Measurements from ENCODE around the gene SLC16A5.
"Not testable (repeated sequence)": the region's sequence is repeated elsewhere in the genome, so short reads cannot be mapped to it uniquely, and the experiment has no call there.

Gene SLC16A5

GRCh38 chr17:75135946-75136345 lies 48.2 kb downstream of the SLC16A5 start:
- DNase-seq: no peak

GRCh38 chr17:75137762-75138161 lies 50.0 kb downstream of the SLC16A5 start:
- not testable (repeated sequence) for DNase-seq

- no peak for DNase-seq
Observed at GRCh38 chr17:75138519-75138918, 50.8 kb downstream of the SLC16A5 start.

- no peak for DNase-seq
Observed at GRCh38 chr17:75142236-75142971, 54.6 kb downstream of the SLC16A5 start.

GRCh38 chr17:75144816-75145512 lies 57.2 kb downstream of the SLC16A5 start:
- no peak for DNase-seq

GRCh38 chr17:75146592-75146991 lies 58.8 kb downstream of the SLC16A5 start:
- DNase-seq: no peak

- no peak for DNase-seq
Observed at GRCh38 chr17:75147878-75148546, 60.3 kb downstream of the SLC16A5 start.

GRCh38 chr17:75151930-75152329 lies 64.2 kb downstream of the SLC16A5 start:
- DNase-seq: no peak

- DNase-seq: no peak
Observed at GRCh38 chr17:75152523-75152921, 64.8 kb downstream of the SLC16A5 start.

- peak; percentile 51 for DNase-seq
Observed at GRCh38 chr17:75152922-75153779, 65.4 kb downstream of the SLC16A5 start.

GRCh38 chr17:75153780-75154194 lies 66.0 kb downstream of the SLC16A5 start:
- no peak for DNase-seq

- DNase-seq: peak; percentile 94
Observed at GRCh38 chr17:75154195-75155106, 66.7 kb downstream of the SLC16A5 start, which contains the start of gene JPT1. TSS of gene JPT1 (minus strand) at chr17:75154512. CDS start at chr17:75154397, 115 bp downstream.

GRCh38 chr17:75155191-75155601 lies 67.4 kb downstream of the SLC16A5 start:
- DNase-seq: peak; percentile 67

Data from kidney glomerular epithelial cell (primary cell).